SK-N-SH treated with all-trans-retinoic acid at 6 μM for 48 hours (cell line): ENCODE measurements around the gene WBP1L.

ENCODE experiments used
- ATAC-seq: fragments of 200-7000 bp; cut with Tn5 transposase; 3 replicates; pipeline ENCODE4 v1.9.1; 2020; ENCODE audit warnings: mild to moderate bottlenecking, moderate library complexity
- BACH2 ChIP-seq: fragments of 250-450 bp; sonication (Bioruptor Pico); IDR thresholded peaks from 2 replicates; pipeline ENCODE4 v1.9.0; 2021; ENCODE audit warnings: mild to moderate bottlenecking, borderline replicate concordance
- CSDC2 ChIP-seq: fragments of 250-450 bp; sonication (Bioruptor Pico); IDR thresholded peaks from 2 replicates; pipeline ENCODE4 v1.5.0; 2020; ENCODE audit warnings: mild to moderate bottlenecking, moderate library complexity
- ESRRG ChIP-seq: fragments of 250-450 bp; sonication (Bioruptor Pico); IDR thresholded peaks from 2 replicates; pipeline ENCODE4 v1.6.1; 2021; ENCODE audit warnings: mild to moderate bottlenecking
- GLIS3 ChIP-seq: fragments of 250-450 bp; sonication (Bioruptor Pico); IDR thresholded peaks from 2 replicates; pipeline ENCODE4 v1.5.0; 2020; ENCODE audit warnings: mild to moderate bottlenecking, moderate library complexity
- ISL1 ChIP-seq: fragments of 250-450 bp; sonication (Bioruptor Pico); IDR thresholded peaks from 2 replicates; pipeline ENCODE4 v2.1.2; 2022; ENCODE audit warnings: mild to moderate bottlenecking, moderate library complexity
- OSR1 ChIP-seq: fragments of 250-450 bp; sonication (Bioruptor Pico); IDR thresholded peaks from 2 replicates; pipeline ENCODE4 v1.8.0; 2022; ENCODE audit warnings: moderate library complexity, mild to moderate bottlenecking, inconsistent platforms
- PPARA ChIP-seq: fragments of 250-450 bp; sonication (Bioruptor Pico); IDR thresholded peaks from 2 replicates; pipeline ENCODE4 v1.5.0; 2020; ENCODE audit warnings: mild to moderate bottlenecking, borderline replicate concordance
- RARB ChIP-seq: fragments of 250-450 bp; sonication (Bioruptor Pico); IDR thresholded peaks from 2 replicates; pipeline ENCODE4 v1.8.0; 2021; ENCODE audit warnings: mild to moderate bottlenecking, moderate library complexity
- SNAI2 ChIP-seq: fragments of 250-450 bp; sonication (Bioruptor Pico); IDR thresholded peaks from 2 replicates; pipeline ENCODE4 v1.5.0; 2020; ENCODE audit warnings: mild to moderate bottlenecking, moderate library complexity
- TCF4 ChIP-seq: fragments of 250-450 bp; sonication (Bioruptor Pico); IDR thresholded peaks from 2 replicates; pipeline ENCODE4 v1.8.0; 2021; ENCODE audit warnings: mild to moderate bottlenecking, moderate library complexity, borderline replicate concordance
- TOX ChIP-seq: fragments of 250-450 bp; sonication (Bioruptor Pico); IDR thresholded peaks from 2 replicates; pipeline ENCODE4 v1.8.0; 2021; ENCODE audit warnings: mild to moderate bottlenecking, moderate library complexity, borderline replicate concordance
- ZFP3 ChIP-seq: fragments of 250-450 bp; sonication (Bioruptor Pico); IDR thresholded peaks from 2 replicates; pipeline ENCODE4 v1.5.0; 2020; ENCODE audit warnings: mild to moderate bottlenecking, moderate library complexity
- ZFP30 ChIP-seq: fragments of 450-650 bp; formaldehyde crosslinking; IDR thresholded peaks from 2 replicates; pipeline ENCODE4 v1.5.0; 2022; ENCODE audit warnings: mild to moderate bottlenecking, moderate library complexity
- ZNF565 ChIP-seq: fragments of 450-650 bp; formaldehyde crosslinking; conservative IDR thresholded peaks from 2 replicates; pipeline ENCODE4 v1.5.0; 2020; ENCODE audit warnings: low read depth, mild to moderate bottlenecking, moderate library complexity
- ZNF70 ChIP-seq: fragments of 450-650 bp; formaldehyde crosslinking; IDR thresholded peaks from 2 replicates; pipeline ENCODE4 v1.5.0; 2020; ENCODE audit warnings: mild to moderate bottlenecking, moderate library complexity
- ZNF8 ChIP-seq: fragments of 450-650 bp; formaldehyde crosslinking; IDR thresholded peaks from 2 replicates; pipeline ENCODE4 v1.5.0; 2020; ENCODE audit warnings: mild to moderate bottlenecking, moderate library complexity
- TF ChIP-seq, protein P1 (sequence below): fragments of 250-450 bp; sonication (Bioruptor Pico); IDR thresholded peaks from 2 replicates; pipeline ENCODE4 v1.8.0; 2020; ENCODE audit warnings: mild to moderate bottlenecking, moderate library complexity, borderline replicate concordance
- TF ChIP-seq, protein P2 (sequence below): fragments of 250-450 bp; sonication (Bioruptor Pico); IDR thresholded peaks from 2 replicates; pipeline ENCODE4 v1.5.0; 2020; ENCODE audit warnings: mild to moderate bottlenecking, moderate library complexity
- TF ChIP-seq, protein P3 (sequence below): fragments of 250-450 bp; sonication (Bioruptor Pico); IDR thresholded peaks from 2 replicates; pipeline ENCODE4 v1.5.1; 2020; ENCODE audit warnings: low read depth, mild to moderate bottlenecking, moderate library complexity

The WBP1L gene

DNA sequence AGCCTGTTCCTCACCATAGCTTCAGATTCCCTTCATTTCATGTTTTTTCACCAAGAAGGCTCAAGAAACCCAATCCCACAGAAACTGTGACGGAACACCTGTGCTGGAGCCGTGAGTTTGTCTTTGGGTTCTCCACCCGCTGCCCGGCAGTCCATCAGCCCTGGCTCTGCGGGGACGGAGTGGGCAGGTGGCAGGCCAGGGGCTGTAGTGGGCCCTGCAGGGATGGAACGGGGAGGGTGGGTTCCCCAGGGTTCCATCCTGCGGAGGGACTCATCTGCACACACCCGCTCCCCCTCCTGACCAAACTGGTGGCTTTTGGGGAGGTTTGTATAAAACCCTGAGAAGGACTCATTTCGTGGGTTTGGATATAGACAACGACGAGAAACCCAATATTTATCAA, 78.5 kb downstream of the WBP1L start:
- ATAC-seq: no peak
- no peak for TF ChIP-seq TCF4
- TF ChIP-seq, all 23 proteins: peak for 0

DNA sequence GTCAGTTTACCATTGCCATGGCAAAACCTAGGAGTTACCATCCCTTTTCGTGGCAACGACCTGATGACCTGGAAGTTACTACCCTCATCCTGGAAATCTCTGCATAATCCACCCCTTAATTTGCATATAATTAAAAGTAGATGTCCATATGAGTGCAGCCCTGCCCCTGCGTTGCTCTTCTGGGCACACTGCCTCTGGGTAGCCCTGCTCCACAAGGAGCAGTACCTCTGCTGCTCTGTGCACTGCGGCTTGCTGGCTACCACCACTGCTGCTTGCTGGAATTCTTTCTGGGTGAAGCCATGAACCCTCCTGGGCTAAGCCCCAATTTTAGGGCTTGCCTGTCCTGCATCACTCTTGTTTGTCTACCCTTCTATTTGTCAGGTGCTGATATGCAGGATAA, 80.9 kb downstream of the WBP1L start:
- no peak for ATAC-seq
- no peak for TF ChIP-seq PPARA (CRISPR knock-in tag)
- no peak for TF ChIP-seq TCF4
- TF ChIP-seq TOX: no peak
- no peak for TF ChIP-seq OSR1 (CRISPR knock-in tag)
- TF ChIP-seq ESRRG (CRISPR knock-in tag): no peak
- TF ChIP-seq ZNF8 (CRISPR knock-in tag): no peak
- TF ChIP-seq SNAI2: no peak
- TF ChIP-seq, protein P1, sequence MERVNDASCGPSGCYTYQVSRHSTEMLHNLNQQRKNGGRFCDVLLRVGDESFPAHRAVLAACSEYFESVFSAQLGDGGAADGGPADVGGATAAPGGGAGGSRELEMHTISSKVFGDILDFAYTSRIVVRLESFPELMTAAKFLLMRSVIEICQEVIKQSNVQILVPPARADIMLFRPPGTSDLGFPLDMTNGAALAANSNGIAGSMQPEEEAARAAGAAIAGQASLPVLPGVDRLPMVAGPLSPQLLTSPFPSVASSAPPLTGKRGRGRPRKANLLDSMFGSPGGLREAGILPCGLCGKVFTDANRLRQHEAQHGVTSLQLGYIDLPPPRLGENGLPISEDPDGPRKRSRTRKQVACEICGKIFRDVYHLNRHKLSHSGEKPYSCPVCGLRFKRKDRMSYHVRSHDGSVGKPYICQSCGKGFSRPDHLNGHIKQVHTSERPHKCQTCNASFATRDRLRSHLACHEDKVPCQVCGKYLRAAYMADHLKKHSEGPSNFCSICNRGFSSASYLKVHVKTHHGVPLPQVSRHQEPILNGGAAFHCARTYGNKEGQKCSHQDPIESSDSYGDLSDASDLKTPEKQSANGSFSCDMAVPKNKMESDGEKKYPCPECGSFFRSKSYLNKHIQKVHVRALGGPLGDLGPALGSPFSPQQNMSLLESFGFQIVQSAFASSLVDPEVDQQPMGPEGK: no peak
- TF ChIP-seq, protein P2, sequence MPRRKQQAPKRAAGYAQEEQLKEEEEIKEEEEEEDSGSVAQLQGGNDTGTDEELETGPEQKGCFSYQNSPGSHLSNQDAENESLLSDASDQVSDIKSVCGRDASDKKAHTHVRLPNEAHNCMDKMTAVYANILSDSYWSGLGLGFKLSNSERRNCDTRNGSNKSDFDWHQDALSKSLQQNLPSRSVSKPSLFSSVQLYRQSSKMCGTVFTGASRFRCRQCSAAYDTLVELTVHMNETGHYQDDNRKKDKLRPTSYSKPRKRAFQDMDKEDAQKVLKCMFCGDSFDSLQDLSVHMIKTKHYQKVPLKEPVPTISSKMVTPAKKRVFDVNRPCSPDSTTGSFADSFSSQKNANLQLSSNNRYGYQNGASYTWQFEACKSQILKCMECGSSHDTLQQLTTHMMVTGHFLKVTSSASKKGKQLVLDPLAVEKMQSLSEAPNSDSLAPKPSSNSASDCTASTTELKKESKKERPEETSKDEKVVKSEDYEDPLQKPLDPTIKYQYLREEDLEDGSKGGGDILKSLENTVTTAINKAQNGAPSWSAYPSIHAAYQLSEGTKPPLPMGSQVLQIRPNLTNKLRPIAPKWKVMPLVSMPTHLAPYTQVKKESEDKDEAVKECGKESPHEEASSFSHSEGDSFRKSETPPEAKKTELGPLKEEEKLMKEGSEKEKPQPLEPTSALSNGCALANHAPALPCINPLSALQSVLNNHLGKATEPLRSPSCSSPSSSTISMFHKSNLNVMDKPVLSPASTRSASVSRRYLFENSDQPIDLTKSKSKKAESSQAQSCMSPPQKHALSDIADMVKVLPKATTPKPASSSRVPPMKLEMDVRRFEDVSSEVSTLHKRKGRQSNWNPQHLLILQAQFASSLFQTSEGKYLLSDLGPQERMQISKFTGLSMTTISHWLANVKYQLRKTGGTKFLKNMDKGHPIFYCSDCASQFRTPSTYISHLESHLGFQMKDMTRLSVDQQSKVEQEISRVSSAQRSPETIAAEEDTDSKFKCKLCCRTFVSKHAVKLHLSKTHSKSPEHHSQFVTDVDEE (CRISPR knock-in tag): no peak
- no peak for TF ChIP-seq ZFP3
- no peak for TF ChIP-seq RARB
- no peak for TF ChIP-seq ZFP30 (CRISPR knock-in tag)
- no peak for TF ChIP-seq ISL1

DNA sequence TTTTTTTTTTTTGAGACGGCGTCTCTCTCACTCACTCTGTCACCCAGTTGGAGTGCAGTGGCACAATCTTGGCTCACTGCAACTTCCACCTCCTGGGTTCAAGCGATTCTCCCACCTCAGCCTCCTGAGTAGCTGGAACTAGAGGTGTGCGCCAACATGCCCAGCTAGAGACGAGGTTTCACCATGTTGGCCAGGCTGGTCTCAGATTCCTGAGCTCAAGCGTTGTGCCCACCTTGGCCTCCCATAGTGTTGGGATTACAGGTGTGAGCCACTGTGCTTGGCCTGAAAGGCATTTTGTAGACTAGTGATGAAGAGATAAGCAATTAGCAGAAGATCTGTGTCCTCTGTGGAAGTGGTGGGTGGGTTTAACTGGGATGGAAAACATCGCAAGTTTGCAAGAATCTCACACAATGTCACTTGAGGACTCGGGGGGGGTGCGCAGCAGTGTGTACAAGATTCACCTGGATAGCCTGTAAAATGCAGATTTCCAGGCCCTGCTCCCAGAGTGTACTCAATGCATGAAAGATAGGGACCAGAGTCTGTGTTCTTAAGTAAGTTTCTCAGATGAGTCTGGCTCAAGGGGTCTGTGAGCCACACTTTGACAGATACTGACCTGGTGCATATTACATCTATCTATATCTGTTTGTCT, 82.5 kb downstream of the WBP1L start:
- no peak for ATAC-seq
- TF ChIP-seq, protein P2 (CRISPR knock-in tag): no peak
- no peak for TF ChIP-seq BACH2
- no peak for TF ChIP-seq OSR1 (CRISPR knock-in tag)
- TF ChIP-seq ZFP30 (CRISPR knock-in tag): no peak
- no peak for TF ChIP-seq ISL1
- no peak for TF ChIP-seq SNAI2
- no peak for TF ChIP-seq ZNF8 (CRISPR knock-in tag)
- no peak for TF ChIP-seq ZNF565
- TF ChIP-seq TCF4: no peak
- TF ChIP-seq, all 23 proteins: peak for 0

DNA sequence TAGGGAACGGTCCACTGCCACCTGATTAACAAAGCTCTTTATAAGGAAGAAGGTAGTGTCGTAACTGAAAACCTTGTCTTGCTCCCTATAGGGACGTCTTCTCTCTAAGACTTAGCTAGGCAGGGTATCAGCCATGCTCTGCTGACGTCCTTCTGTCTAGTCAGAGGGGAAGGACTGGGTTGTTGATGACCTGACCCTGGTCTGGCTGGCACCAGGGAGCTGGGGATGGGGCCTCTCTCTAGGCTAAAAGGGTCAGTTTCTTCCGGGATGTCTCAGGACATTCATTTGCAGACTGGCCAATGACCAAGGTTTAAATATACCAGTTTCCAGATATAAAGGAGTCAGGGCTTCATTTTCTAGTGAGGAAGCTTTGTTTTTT, 83.8 kb downstream of the WBP1L start:
- TF ChIP-seq TOX: no peak
- TF ChIP-seq, protein P3, sequence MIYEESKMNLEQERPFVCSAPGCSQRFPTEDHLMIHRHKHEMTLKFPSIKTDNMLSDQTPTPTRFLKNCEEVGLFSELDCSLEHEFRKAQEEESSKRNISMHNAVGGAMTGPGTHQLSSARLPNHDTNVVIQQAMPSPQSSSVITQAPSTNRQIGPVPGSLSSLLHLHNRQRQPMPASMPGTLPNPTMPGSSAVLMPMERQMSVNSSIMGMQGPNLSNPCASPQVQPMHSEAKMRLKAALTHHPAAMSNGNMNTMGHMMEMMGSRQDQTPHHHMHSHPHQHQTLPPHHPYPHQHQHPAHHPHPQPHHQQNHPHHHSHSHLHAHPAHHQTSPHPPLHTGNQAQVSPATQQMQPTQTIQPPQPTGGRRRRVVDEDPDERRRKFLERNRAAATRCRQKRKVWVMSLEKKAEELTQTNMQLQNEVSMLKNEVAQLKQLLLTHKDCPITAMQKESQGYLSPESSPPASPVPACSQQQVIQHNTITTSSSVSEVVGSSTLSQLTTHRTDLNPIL (CRISPR knock-in tag): no peak
- TF ChIP-seq ZNF70 (CRISPR knock-in tag): no peak
- no peak for TF ChIP-seq CSDC2
- TF ChIP-seq, protein P2 (CRISPR knock-in tag): no peak
- no peak for TF ChIP-seq ZNF8 (CRISPR knock-in tag)
- TF ChIP-seq GLIS3 (CRISPR knock-in tag): no peak
- TF ChIP-seq ISL1: no peak
- TF ChIP-seq PPARA (CRISPR knock-in tag): no peak
- TF ChIP-seq TCF4: no peak
- no peak for TF ChIP-seq RARB
- TF ChIP-seq, all 23 proteins: peak for 0
- ATAC-seq: no peak
